Neural progenitor cell (in vitro differentiated cells): Measurements from ENCODE around the gene P2RX6. TPM values are rescaled to one million over a fixed set of nuclear protein-coding genes. Genes with fewer than 3 reads are reported as not detected.

ENCODE experiments used
- DNase-seq: peaks from one replicate; pipeline ENCODE4 v3.0.0-alpha.2; 2016; ENCODE audit warnings: low spot score
- H2AFZ ChIP-seq: fragments of 200-600 bp; sonication (generic); replicated peaks from 2 replicates; pipeline ENCODE4 v1.6.1; 2016; ENCODE audit warnings: antibody characterized with exemption
- H3F3A ChIP-seq: fragments of 200-600 bp; sonication (generic); 2 replicates; pipeline ENCODE4 v1.6.1; 2016; ENCODE audit warnings: antibody characterized with exemption, low read depth
- H3K27ac ChIP-seq: fragments of 200-600 bp; sonication (generic); 2 replicates; pipeline ENCODE4 v1.5.1; 2016; ENCODE audit warnings: mild to moderate bottlenecking
- H3K27me3 ChIP-seq: fragments of 200-600 bp; sonication (generic); 2 replicates; pipeline ENCODE4 v1.6.1; 2016; ENCODE audit warnings: mild to moderate bottlenecking, moderate library complexity
- H3K36me3 ChIP-seq: fragments of 200-600 bp; sonication (generic); 2 replicates; pipeline ENCODE4 v1.5.1; 2016
- H3K4me1 ChIP-seq: fragments of 200-600 bp; sonication (generic); 2 replicates; pipeline ENCODE4 v1.6.1; 2016; ENCODE audit warnings: mixed run types
- H3K4me2 ChIP-seq: fragments of 200-600 bp; sonication (generic); 2 replicates; pipeline ENCODE4 v1.6.1; 2016
- H3K4me3 ChIP-seq: fragments of 200-600 bp; sonication (generic); 2 replicates; pipeline ENCODE4 v1.5.1; 2016
- H3K79me2 ChIP-seq: fragments of 200-600 bp; sonication (generic); 2 replicates; pipeline ENCODE4 v1.6.1; 2016; ENCODE audit warnings: low read depth
- H3K9ac ChIP-seq: fragments of 200-600 bp; sonication (generic); 2 replicates; pipeline ENCODE4 v1.6.1; 2016
- H3K9me3 ChIP-seq: fragments of 200-600 bp; sonication (generic); 2 replicates; pipeline ENCODE4 v1.5.1; 2016; ENCODE audit warnings: low read depth
- H4K20me1 ChIP-seq: fragments of 200-600 bp; sonication (generic); 2 replicates; pipeline ENCODE4 v1.6.1; 2016; ENCODE audit warnings: low read depth
- H3K27ac Mint-ChIP-seq: 3 replicates; pipeline ENCODE4 v1.8.0; 2021; ENCODE audit warnings: mixed read lengths
- H3K27me3 Mint-ChIP-seq: 2 replicates; pipeline ENCODE4 v1.8.0; 2022; ENCODE audit warnings: low read depth, mild to moderate bottlenecking, inconsistent platforms, moderate library complexity, mixed read lengths; ENCODE audit not compliant: insufficient read depth
- H3K36me3 Mint-ChIP-seq: 3 replicates; pipeline ENCODE4 v1.8.0; 2021; ENCODE audit warnings: mixed read lengths
- H3K4me1 Mint-ChIP-seq: 3 replicates; pipeline ENCODE4 v1.8.0; 2021; ENCODE audit warnings: mixed read lengths
- H3K4me3 Mint-ChIP-seq: 3 replicates; pipeline ENCODE4 v1.8.0; 2021; ENCODE audit warnings: mild to moderate bottlenecking, moderate library complexity, mixed read lengths
- H3K9me3 Mint-ChIP-seq: 3 replicates; pipeline ENCODE4 v1.8.0; 2020; ENCODE audit warnings: mixed read lengths
- CTCF ChIP-seq: fragments of 200-600 bp; sonication (generic); IDR thresholded peaks from 2 replicates; pipeline ENCODE4 v1.5.1; 2017; ENCODE audit warnings: antibody characterized with exemption, mild to moderate bottlenecking
- EZH2 ChIP-seq: fragments of 200-600 bp; sonication (generic); IDR thresholded peaks from 2 replicates; pipeline ENCODE4 v1.6.1; 2017; ENCODE audit warnings: antibody characterized with exemption, mild to moderate bottlenecking, moderate library complexity
- EZH2phosphoT487 ChIP-seq: fragments of 200-600 bp; sonication (generic); IDR thresholded peaks from 2 replicates; pipeline ENCODE4 v1.6.1; 2017; ENCODE audit warnings: antibody characterized with exemption
- total RNA-seq: library from RNA; depleted of rRNA; stranded (reverse); fragments of >200 nt; gene quantifications from 2 replicates; pipeline ENCODE4 v1.2.3, GENCODE V29; 2015; ENCODE audit warnings: low replicate concordance

Gene P2RX6
- total RNA-seq, 1 donor from 2014 or later, result 0.36 TPM

- H3K9ac ChIP-seq, result no peak overlapping the region
- peak overlapping the region; percentile 67 for H3K4me3 Mint-ChIP-seq
- H3K4me1 Mint-ChIP-seq, result peaks cover 26% of the 10 kb centered on the region
- H3K27me3 Mint-ChIP-seq, result peaks cover 23% of the 10 kb centered on the region
- no peaks in the 10 kb centered on the region for H3K36me3 ChIP-seq
- H2AFZ ChIP-seq, result no peak overlapping the region
- H3K36me3 Mint-ChIP-seq, result no peaks in the 10 kb centered on the region
- no peak for TF ChIP-seq EZH2phosphoT487
- TF ChIP-seq CTCF, result no peak
- no peak for TF ChIP-seq EZH2
- H3F3A ChIP-seq, result peaks cover 7% of the 10 kb centered on the region
- H3K9me3 Mint-ChIP-seq, result no peaks in the 10 kb centered on the region
- no peaks in the 10 kb centered on the region for H4K20me1 ChIP-seq
- DNase-seq, result no peak
- H3K27ac Mint-ChIP-seq, result peak overlapping the region; percentile 57
- no peaks in the 10 kb centered on the region for H3K9me3 ChIP-seq
- no peaks in the 10 kb centered on the region for H3K4me1 ChIP-seq
- H3K4me2 ChIP-seq, result no peak overlapping the region
- H3K79me2 ChIP-seq, result no peaks in the 10 kb centered on the region
- H3K27ac ChIP-seq, result no peak overlapping the region
- H3K4me3 ChIP-seq, result no peak overlapping the region
- peaks cover 54% of the 10 kb centered on the region for H3K27me3 ChIP-seq
Measured at GRCh38 chr22:21030621-21031544, 15.9 kb downstream of the P2RX6 start.

GRCh38 chr22:21031545-21032036, 16.6 kb downstream of the P2RX6 start:
- Histone ChIP-seq H4K20me1 (no peaks in the 10 kb centered on the region), H2AFZ (no peak overlapping the region), H3K9me3 (no peaks in the 10 kb centered on the region), H3K79me2 (no peaks in the 10 kb centered on the region), H3K4me3 (peak overlapping the region; percentile 54), H3K27me3 (peaks cover 54% of the 10 kb centered on the region), H3K27ac (no peak overlapping the region), H3F3A (peaks cover 7% of the 10 kb centered on the region), H3K9ac (no peak overlapping the region), H3K4me2 (peak overlapping the region; percentile 91), H3K36me3 (no peaks in the 10 kb centered on the region), H3K4me1 (no peaks in the 10 kb centered on the region)
- H3K9me3 Mint-ChIP-seq, result no peaks in the 10 kb centered on the region
- H3K4me3 Mint-ChIP-seq, result no peak overlapping the region
- H3K36me3 Mint-ChIP-seq, result no peaks in the 10 kb centered on the region
- H3K27me3 Mint-ChIP-seq, result peaks cover 23% of the 10 kb centered on the region
- H3K4me1 Mint-ChIP-seq, result peaks cover 26% of the 10 kb centered on the region
- no peak overlapping the region for H3K27ac Mint-ChIP-seq
- no peak for TF ChIP-seq EZH2
- TF ChIP-seq CTCF, result no peak
- no peak for TF ChIP-seq EZH2phosphoT487
- no peak for DNase-seq

DNA sequence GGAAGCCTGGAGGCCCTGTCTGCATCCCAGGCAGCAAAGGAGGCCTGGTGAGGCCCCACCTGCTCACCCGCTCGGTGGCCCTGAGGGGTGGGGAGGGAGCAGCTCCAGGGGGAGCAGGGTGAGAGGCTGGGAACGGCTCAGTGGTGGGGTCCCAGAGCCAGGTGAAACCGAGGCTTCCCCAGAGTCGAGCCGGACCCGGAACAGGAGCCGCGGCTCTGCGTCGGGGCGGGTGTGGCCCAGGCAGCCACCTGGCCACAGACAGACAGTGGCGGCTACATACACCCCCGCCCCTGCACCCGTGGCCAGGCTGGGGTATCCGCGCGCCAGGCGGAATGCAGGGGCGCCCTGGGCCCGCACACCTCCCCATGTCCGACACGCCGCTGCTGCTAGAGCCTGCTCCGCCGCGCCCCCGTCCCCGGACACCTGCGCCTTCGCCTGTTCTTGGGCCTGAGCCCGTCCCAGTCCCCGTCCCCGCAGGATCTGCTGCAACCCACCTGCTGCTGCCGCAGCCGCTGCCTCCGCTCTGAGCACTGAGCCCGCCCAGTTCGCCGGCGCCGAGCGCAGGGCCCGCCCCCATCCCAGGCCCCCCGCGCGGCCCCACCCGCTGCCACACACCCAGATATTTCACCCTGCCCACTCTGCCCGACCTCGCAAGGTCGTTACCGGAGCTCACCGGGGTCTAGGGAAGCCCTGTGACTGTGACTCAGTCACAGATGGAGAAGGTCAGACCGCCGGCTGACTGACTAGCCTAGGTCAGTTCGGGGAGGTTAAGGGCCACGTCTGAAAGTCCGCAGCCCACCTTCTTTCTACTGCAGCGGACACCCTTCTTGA, 17.3 kb downstream of the P2RX6 start, which contains the start of gene SLC7A4:
TSS of gene SLC7A4 (minus strand) at position 525 of the 831 bp plus-strand sequence. CDS start 749 bp downstream, outside the sequence.
- peaks cover 7% of the 10 kb centered on the region for H3F3A ChIP-seq
- H3K27me3 Mint-ChIP-seq, result peaks cover 23% of the 10 kb centered on the region
- H3K27ac Mint-ChIP-seq, result peak within 1 kb of the TSS; percentile 53
- H3K9me3 Mint-ChIP-seq, result no peaks in the 10 kb centered on the region
- TF ChIP-seq EZH2, result peak; percentile 34
- TF ChIP-seq CTCF, result no peak
- DNase-seq, result peak; percentile 59
- H3K9ac ChIP-seq, result no peak within 1 kb of the TSS
- no peaks in the 10 kb centered on the region for H3K4me1 ChIP-seq
- no peaks in the 10 kb centered on the region for H3K9me3 ChIP-seq
- H2AFZ ChIP-seq, result peak within 1 kb of the TSS; percentile 81
- no peaks in the 10 kb centered on the region for H3K36me3 Mint-ChIP-seq
- peak within 1 kb of the TSS; percentile 91 for H3K4me2 ChIP-seq
- no peaks in the 10 kb centered on the region for H4K20me1 ChIP-seq
- no peaks in the 10 kb centered on the region for H3K36me3 ChIP-seq
- peak within 1 kb of the TSS; percentile 75 for H3K4me3 Mint-ChIP-seq
- H3K4me3 ChIP-seq, result peak within 1 kb of the TSS; percentile 54
- no peaks in the 10 kb centered on the region for H3K79me2 ChIP-seq
- H3K27ac ChIP-seq, result no peak within 1 kb of the TSS
- H3K4me1 Mint-ChIP-seq, result peaks cover 22% of the 10 kb centered on the region
- H3K27me3 ChIP-seq, result peaks cover 54% of the 10 kb centered on the region
